Mesothelial cell of epicardium (in vitro differentiated cells): ENCODE results near the gene DCN. TPM values are rescaled to one million over a fixed set of nuclear protein-coding genes. Genes with fewer than 3 reads are reported as not detected.

Experiments used
- DNase-seq, 2 experiments: peaks; one replicate each; pipeline ENCODE4 v3.0.0; 2021; ENCODE audit warnings: low spot score in 2 of 2; ENCODE audit not compliant: unreplicated experiment in 2 of 2
- H3K27ac Mint-ChIP-seq: 2 replicates; pipeline ENCODE4 v1.8.0; 2021; ENCODE audit warnings: mixed read lengths
- H3K27me3 Mint-ChIP-seq: 2 replicates; pipeline ENCODE4 v1.8.0; 2021; ENCODE audit warnings: low read depth, mixed read lengths
- H3K36me3 Mint-ChIP-seq: 2 replicates; pipeline ENCODE4 v1.8.0; 2021; ENCODE audit warnings: mixed read lengths
- H3K4me1 Mint-ChIP-seq: 2 replicates; pipeline ENCODE4 v1.8.0; 2021; ENCODE audit warnings: mixed read lengths
- H3K4me3 Mint-ChIP-seq: 2 replicates; pipeline ENCODE4 v1.8.0; 2021; ENCODE audit warnings: mild to moderate bottlenecking, moderate library complexity, mixed read lengths
- H3K9me3 Mint-ChIP-seq: 2 replicates; pipeline ENCODE4 v1.8.0; 2021; ENCODE audit warnings: mixed read lengths
- total RNA-seq: library from RNA; stranded (reverse); gene quantifications from 3 replicates; pipeline ENCODE4 v1.2.1, GENCODE V29; 2021
- TF ChIP-seq, protein P1 (sequence below): fragments of 200-600 bp; sonication (generic); IDR thresholded peaks from one replicate; pipeline ENCODE4 v1.5.0; 2021; ENCODE audit warnings: antibody characterized with exemption; ENCODE audit not compliant: unreplicated experiment

The DCN gene
- total RNA-seq, 1 donor from 2014 or later, result 1,349 TPM

- H3K4me1 Mint-ChIP-seq, result peaks cover 59% of the 10 kb centered on the region
- H3K36me3 Mint-ChIP-seq, result peaks cover 13% of the 10 kb centered on the region
- TF ChIP-seq, protein P1, sequence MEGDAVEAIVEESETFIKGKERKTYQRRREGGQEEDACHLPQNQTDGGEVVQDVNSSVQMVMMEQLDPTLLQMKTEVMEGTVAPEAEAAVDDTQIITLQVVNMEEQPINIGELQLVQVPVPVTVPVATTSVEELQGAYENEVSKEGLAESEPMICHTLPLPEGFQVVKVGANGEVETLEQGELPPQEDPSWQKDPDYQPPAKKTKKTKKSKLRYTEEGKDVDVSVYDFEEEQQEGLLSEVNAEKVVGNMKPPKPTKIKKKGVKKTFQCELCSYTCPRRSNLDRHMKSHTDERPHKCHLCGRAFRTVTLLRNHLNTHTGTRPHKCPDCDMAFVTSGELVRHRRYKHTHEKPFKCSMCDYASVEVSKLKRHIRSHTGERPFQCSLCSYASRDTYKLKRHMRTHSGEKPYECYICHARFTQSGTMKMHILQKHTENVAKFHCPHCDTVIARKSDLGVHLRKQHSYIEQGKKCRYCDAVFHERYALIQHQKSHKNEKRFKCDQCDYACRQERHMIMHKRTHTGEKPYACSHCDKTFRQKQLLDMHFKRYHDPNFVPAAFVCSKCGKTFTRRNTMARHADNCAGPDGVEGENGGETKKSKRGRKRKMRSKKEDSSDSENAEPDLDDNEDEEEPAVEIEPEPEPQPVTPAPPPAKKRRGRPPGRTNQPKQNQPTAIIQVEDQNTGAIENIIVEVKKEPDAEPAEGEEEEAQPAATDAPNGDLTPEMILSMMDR, result no peak
- peaks cover 2% of the 10 kb centered on the region for H3K9me3 Mint-ChIP-seq
- H3K4me3 Mint-ChIP-seq, result no peak overlapping the region
- H3K27ac Mint-ChIP-seq, result peak overlapping the region; percentile 81
- no peaks in the 10 kb centered on the region for H3K27me3 Mint-ChIP-seq
- DNase-seq, result no peak
Observed at GRCh38 chr12:91140026-91140931, 42.3 kb downstream of the DCN start.

GRCh38 chr12:91139286-91139685, 43.3 kb downstream of the DCN start:
- peak overlapping the region; percentile 6 for H3K4me3 Mint-ChIP-seq

GRCh38 chr12:91138337-91138920, 44.2 kb downstream of the DCN start:
- DNase-seq, result no peak
- H3K27ac Mint-ChIP-seq, result peak overlapping the region; percentile 68
- TF ChIP-seq, protein P1, result no peak
- no peaks in the 10 kb centered on the region for H3K27me3 Mint-ChIP-seq
- peaks cover 56% of the 10 kb centered on the region for H3K4me1 Mint-ChIP-seq
- H3K4me3 Mint-ChIP-seq, result no peak overlapping the region
- H3K9me3 Mint-ChIP-seq, result peaks cover 5% of the 10 kb centered on the region
- H3K36me3 Mint-ChIP-seq, result peaks cover 4% of the 10 kb centered on the region

More at GRCh38 chr12:91139286-91139685, 43.3 kb downstream of the DCN start:
- no peak for DNase-seq
- H3K27me3 Mint-ChIP-seq, result no peaks in the 10 kb centered on the region
- peak overlapping the region; percentile 68 for H3K27ac Mint-ChIP-seq
- peaks cover 59% of the 10 kb centered on the region for H3K4me1 Mint-ChIP-seq
- H3K36me3 Mint-ChIP-seq, result peaks cover 9% of the 10 kb centered on the region
- H3K9me3 Mint-ChIP-seq, result peaks cover 5% of the 10 kb centered on the region
- TF ChIP-seq, protein P1, result no peak

DNA sequence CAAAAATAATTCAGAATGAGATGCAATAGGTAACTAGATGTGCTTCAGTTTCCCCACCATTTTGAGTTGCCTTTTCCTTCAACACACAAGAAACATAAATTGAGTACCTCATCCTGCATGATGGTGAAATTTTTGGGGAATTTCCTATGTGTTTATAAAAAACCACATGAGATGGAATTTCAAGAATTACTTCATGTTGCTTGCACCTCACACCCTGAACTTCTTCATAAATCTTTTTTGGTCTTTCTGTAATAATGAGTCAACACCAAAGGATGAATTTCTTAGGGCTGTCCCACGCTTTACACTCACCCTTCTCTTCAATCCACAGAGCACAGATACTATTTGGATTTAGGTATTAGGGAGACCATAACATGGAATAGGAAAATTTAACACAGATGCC, 48.7 kb downstream of the DCN start:
- Mint-ChIP-seq H3K9me3 (peaks cover 5% of the 10 kb centered on the region), H3K27ac (no peak overlapping the region), H3K36me3 (peaks cover 4% of the 10 kb centered on the region), H3K27me3 (no peaks in the 10 kb centered on the region), H3K4me1 (peaks cover 29% of the 10 kb centered on the region), H3K4me3 (no peak overlapping the region)
- no peak for DNase-seq
- TF ChIP-seq, protein P1, result no peak

- TF ChIP-seq, protein P1, result no peak
- no peak overlapping the region for H3K27ac Mint-ChIP-seq
- DNase-seq, result no peak
- H3K27me3 Mint-ChIP-seq, result no peaks in the 10 kb centered on the region
- H3K4me1 Mint-ChIP-seq, result peaks cover 18% of the 10 kb centered on the region
- peaks cover 9% of the 10 kb centered on the region for H3K9me3 Mint-ChIP-seq
- no peak overlapping the region for H3K4me3 Mint-ChIP-seq
- no peaks in the 10 kb centered on the region for H3K36me3 Mint-ChIP-seq
Observed at GRCh38 chr12:91129662-91130362, 52.8 kb downstream of the DCN start.
